K562 (cell line): ENCODE results near the gene RBM17. TPM values are rescaled to one million over a fixed set of nuclear protein-coding genes. Genes with fewer than 3 reads are reported as not detected.

Experiments
- BACH1 ChIP-seq: fragments of 200-800 bp; sonication (Bioruptor generic); IDR thresholded peaks from 2 replicates; pipeline ENCODE4 v1.6.1; 2016; ENCODE audit warnings: missing genetic modification characterization, missing compliant biosample characterization
- BRD9 ChIP-seq: fragments of 450-650 bp; IDR thresholded peaks from 2 replicates; pipeline ENCODE4 v1.6.1; 2018; ENCODE audit warnings: low read depth; ENCODE audit not compliant: partially characterized antibody
- CHD1 ChIP-seq: fragments of 200-600 bp; sonication (generic); IDR thresholded peaks from one replicate; pipeline ENCODE4 v1.6.1; 2012; ENCODE audit warnings: mild to moderate bottlenecking, moderate library complexity, low read length, inconsistent platforms
- COPS2 ChIP-seq: fragments of 450-650 bp; conservative IDR thresholded peaks from 2 replicates; pipeline ENCODE4 v1.6.1; 2016; ENCODE audit warnings: mild to moderate bottlenecking, moderate library complexity
- DPF2 ChIP-seq: fragments of 450-650 bp; IDR thresholded peaks from 2 replicates; pipeline ENCODE4 v1.6.1; 2016
- ETS2 ChIP-seq: IDR thresholded peaks from 2 replicates; pipeline ENCODE4 v1.6.1; 2016; ENCODE audit warnings: borderline replicate concordance, missing genetic modification characterization, mild to moderate bottlenecking, moderate library complexity, missing compliant biosample characterization; ENCODE audit not compliant: poor library complexity, severe bottlenecking
- EZH2 ChIP-seq: IDR thresholded peaks from 2 replicates; pipeline ENCODE4 v1.6.1; 2012; ENCODE audit warnings: low read depth, mild to moderate bottlenecking, inconsistent platforms, low read length, borderline replicate concordance
- FOXM1 ChIP-seq, 2 experiments: fragments of 450-650 bp in 1 of 2; sonication (generic) in 1 of 2; formaldehyde crosslinking in 1 of 2; IDR thresholded peaks; 2 replicates each; pipeline versions ENCODE4 v1.6.1 to v1.9.0; 2017 to 2022; ENCODE audit warnings: low read depth in 2 of 2, mild to moderate bottlenecking in 2 of 2, missing genetic modification reagents in 1 of 2, moderate library complexity in 1 of 2
- ILK ChIP-seq: fragments of 450-650 bp; IDR thresholded peaks from 2 replicates; pipeline ENCODE4 v1.6.1; 2016; ENCODE audit warnings: missing genetic modification characterization, low read depth, mild to moderate bottlenecking, missing compliant biosample characterization, moderate library complexity, borderline replicate concordance
- IRF2 ChIP-seq: sonication (generic); formaldehyde crosslinking; IDR thresholded peaks from 2 replicates; pipeline ENCODE4 v1.8.1; 2022; ENCODE audit warnings: mild to moderate bottlenecking, missing genetic modification reagents
- KAT7 ChIP-seq: sonication (generic); formaldehyde crosslinking; IDR thresholded peaks from 2 replicates; pipeline ENCODE4 v1.8.0; 2022; ENCODE audit warnings: missing genetic modification reagents, mild to moderate bottlenecking, borderline replicate concordance
- MAFF ChIP-seq: IDR thresholded peaks from 2 replicates; pipeline ENCODE4 v1.6.1; 2012; ENCODE audit warnings: low read length, improper control_type of control experiment
- MEF2A ChIP-seq: IDR thresholded peaks from 2 replicates; pipeline ENCODE4 v1.6.1; 2011; ENCODE audit warnings: low read depth, mild to moderate bottlenecking, low read length, moderate library complexity; ENCODE audit not compliant: control insufficient read depth
- OTX1 ChIP-seq: fragments of 450-650 bp; formaldehyde crosslinking; IDR thresholded peaks from 2 replicates; pipeline ENCODE4 v1.4.0; 2022; ENCODE audit warnings: mild to moderate bottlenecking
- PTBP1 ChIP-seq: fragments of 200-400 bp; formaldehyde crosslinking; IDR thresholded peaks from 2 replicates; pipeline ENCODE4 v1.6.1; 2017; ENCODE audit warnings: low read depth, low read length
- ZNF24 ChIP-seq: fragments of 450-650 bp; IDR thresholded peaks from 2 replicates; pipeline ENCODE4 v1.6.1; 2016
- ZNF586 ChIP-seq: fragments of 450-650 bp; formaldehyde crosslinking; conservative IDR thresholded peaks from 2 replicates; pipeline ENCODE4 v1.4.0; 2020; ENCODE audit warnings: mild to moderate bottlenecking, moderate library complexity
- ZNF696 ChIP-seq: fragments of 250-450 bp; sonication (Bioruptor Pico); conservative IDR thresholded peaks from 2 replicates; pipeline ENCODE4 v1.4.0; 2020; ENCODE audit warnings: mild to moderate bottlenecking, moderate library complexity
- polyA plus RNA-seq, 8 experiments: library from polyadenylated mRNA; depleted of rRNA in 4 of 8; stranded (reverse) in 5 of 8; unstranded in 3 of 8; fragments of >200 nt; fragmentation: Nextera tagmentation in 2 of 8; fragmentation: Illumina TruSeq in 1 of 8; extraction: Ambion mirVana in 2 of 8; extraction: Trizol in 1 of 8; gene quantifications; 2 replicates each; pipeline versions ENCODE4 v1.2.1 to v1.2.3, GENCODE V29; 2011 to 2014; ENCODE audit warnings: inconsistent platforms in 1 of 8, missing spikeins in 1 of 8
- total RNA-seq, 7 experiments: library from RNA; depleted of rRNA in 6 of 7; stranded (reverse); fragments of >200 nt in 6 of 7; fragmentation: Illumina TruSeq in 2 of 7; extraction: Trizol in 2 of 7; gene quantifications; 2 replicates each; pipeline versions ENCODE4 v1.2.1 to v1.2.3, GENCODE V29; 2011 to 2021; ENCODE audit warnings: low replicate concordance in 1 of 7
- TF ChIP-seq, protein P1 (sequence below): fragments of 450-650 bp; IDR thresholded peaks from 2 replicates; pipeline ENCODE4 v1.6.1; 2016; ENCODE audit warnings: mild to moderate bottlenecking
- TF ChIP-seq, protein P2 (sequence below): sonication (generic); formaldehyde crosslinking; IDR thresholded peaks from 2 replicates; pipeline ENCODE4 v1.8.0; 2023; ENCODE audit warnings: mild to moderate bottlenecking, missing genetic modification reagents
- TF ChIP-seq, protein P3 (sequence below): fragments of 250-450 bp; sonication (Bioruptor Pico); IDR thresholded peaks from 2 replicates; pipeline ENCODE4 v1.5.0; 2021

RBM17 gene
- total and polyA plus RNA-seq, 9 of the 15 experiments (the other 6 are each of a cell fraction or from before 2014, with no cell fraction given) = 23.6 to 217 (median 124) TPM

DNA sequence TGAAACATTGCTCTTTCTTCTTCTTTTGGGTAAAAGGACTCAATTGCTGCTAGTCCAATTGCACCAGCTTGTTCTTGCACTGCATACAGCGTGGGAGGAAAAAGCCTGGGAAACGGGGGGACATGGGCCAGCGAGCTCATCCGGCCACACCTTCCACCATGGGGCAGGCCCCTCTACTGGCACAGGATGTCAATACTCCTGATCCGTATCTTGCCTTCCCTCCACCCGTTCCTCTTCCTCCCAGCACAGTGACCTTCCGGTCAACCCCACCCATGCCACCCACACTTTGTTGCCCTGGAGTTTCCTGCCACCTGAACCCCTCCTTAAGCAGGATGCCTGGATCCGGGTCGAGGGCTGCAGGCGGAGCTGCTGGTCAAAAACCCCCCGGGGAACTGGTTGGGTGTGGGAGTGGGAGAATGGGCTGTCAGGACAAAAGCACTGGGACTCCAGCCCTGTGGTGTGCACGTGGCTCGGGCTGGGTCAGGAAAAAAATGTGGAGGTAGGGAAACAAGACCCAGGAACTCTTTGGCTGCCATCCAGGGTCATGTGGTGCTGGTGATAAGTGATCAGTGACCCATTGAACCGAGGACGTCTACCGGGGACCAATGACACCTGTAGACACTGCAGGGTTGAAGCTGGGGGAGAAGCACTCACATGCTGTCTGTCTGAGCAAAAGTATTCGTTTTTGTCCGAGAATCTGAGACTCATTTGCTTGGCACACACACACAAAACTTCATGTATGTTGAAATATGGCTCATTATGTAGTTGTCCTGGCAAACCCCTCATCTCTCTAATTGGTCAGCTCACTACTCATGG, 34.8 kb upstream of the RBM17 start (continued):
- TF ChIP-seq PTBP1 (no peak), BACH1 (no peak), MEF2A (no peak), IRF2 (CRISPR knock-in tag) (no peak), ZNF586 (no peak), BRD9 (no peak), ILK (tag) (no peak), COPS2 (no peak), MAFF (no peak), CHD1 (no peak), ZNF696 (CRISPR knock-in tag) (no peak), DPF2 (0 out of 2 replicates have a peak, but pooled peaks have one; percentile 24), ETS2 (tag) (no peak), ZNF24 (no peak), EZH2 (no peak), OTX1 (CRISPR knock-in tag) (peak; percentile 51; the same call in 1 of the 2 replicates), KAT7 (CRISPR knock-in tag) (no peak), FOXM1 (IDR thresholded peaks at IDR 0.05; ENCODE audit: low read depth) (no peak), FOXM1 (CRISPR knock-in tag; IDR thresholded peaks at IDR 0.05; ENCODE audit: low read depth) (no peak)
- TF ChIP-seq, protein P1, sequence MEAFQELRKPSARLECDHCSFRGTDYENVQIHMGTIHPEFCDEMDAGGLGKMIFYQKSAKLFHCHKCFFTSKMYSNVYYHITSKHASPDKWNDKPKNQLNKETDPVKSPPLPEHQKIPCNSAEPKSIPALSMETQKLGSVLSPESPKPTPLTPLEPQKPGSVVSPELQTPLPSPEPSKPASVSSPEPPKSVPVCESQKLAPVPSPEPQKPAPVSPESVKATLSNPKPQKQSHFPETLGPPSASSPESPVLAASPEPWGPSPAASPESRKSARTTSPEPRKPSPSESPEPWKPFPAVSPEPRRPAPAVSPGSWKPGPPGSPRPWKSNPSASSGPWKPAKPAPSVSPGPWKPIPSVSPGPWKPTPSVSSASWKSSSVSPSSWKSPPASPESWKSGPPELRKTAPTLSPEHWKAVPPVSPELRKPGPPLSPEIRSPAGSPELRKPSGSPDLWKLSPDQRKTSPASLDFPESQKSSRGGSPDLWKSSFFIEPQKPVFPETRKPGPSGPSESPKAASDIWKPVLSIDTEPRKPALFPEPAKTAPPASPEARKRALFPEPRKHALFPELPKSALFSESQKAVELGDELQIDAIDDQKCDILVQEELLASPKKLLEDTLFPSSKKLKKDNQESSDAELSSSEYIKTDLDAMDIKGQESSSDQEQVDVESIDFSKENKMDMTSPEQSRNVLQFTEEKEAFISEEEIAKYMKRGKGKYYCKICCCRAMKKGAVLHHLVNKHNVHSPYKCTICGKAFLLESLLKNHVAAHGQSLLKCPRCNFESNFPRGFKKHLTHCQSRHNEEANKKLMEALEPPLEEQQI = no peak
- TF ChIP-seq, protein P2, sequence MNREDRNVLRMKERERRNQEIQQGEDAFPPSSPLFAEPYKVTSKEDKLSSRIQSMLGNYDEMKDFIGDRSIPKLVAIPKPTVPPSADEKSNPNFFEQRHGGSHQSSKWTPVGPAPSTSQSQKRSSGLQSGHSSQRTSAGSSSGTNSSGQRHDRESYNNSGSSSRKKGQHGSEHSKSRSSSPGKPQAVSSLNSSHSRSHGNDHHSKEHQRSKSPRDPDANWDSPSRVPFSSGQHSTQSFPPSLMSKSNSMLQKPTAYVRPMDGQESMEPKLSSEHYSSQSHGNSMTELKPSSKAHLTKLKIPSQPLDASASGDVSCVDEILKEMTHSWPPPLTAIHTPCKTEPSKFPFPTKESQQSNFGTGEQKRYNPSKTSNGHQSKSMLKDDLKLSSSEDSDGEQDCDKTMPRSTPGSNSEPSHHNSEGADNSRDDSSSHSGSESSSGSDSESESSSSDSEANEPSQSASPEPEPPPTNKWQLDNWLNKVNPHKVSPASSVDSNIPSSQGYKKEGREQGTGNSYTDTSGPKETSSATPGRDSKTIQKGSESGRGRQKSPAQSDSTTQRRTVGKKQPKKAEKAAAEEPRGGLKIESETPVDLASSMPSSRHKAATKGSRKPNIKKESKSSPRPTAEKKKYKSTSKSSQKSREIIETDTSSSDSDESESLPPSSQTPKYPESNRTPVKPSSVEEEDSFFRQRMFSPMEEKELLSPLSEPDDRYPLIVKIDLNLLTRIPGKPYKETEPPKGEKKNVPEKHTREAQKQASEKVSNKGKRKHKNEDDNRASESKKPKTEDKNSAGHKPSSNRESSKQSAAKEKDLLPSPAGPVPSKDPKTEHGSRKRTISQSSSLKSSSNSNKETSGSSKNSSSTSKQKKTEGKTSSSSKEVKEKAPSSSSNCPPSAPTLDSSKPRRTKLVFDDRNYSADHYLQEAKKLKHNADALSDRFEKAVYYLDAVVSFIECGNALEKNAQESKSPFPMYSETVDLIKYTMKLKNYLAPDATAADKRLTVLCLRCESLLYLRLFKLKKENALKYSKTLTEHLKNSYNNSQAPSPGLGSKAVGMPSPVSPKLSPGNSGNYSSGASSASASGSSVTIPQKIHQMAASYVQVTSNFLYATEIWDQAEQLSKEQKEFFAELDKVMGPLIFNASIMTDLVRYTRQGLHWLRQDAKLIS (CRISPR knock-in tag) = no peak
- TF ChIP-seq, protein P3, sequence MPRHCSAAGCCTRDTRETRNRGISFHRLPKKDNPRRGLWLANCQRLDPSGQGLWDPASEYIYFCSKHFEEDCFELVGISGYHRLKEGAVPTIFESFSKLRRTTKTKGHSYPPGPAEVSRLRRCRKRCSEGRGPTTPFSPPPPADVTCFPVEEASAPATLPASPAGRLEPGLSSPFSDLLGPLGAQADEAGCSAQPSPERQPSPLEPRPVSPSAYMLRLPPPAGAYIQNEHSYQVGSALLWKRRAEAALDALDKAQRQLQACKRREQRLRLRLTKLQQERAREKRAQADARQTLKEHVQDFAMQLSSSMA (CRISPR knock-in tag) = no peak
